Activated B cell treated with CpG ODN at 0.5 μM for 24 hours (primary cell): ENCODE data around the gene ZCCHC2. TPM values are rescaled to one million over a fixed set of nuclear protein-coding genes. Genes with fewer than 3 reads are reported as not detected.
A peak's percentile ranks its signal among the peaks of the same experiment; 100 is the strongest.

ENCODE experiments used
- ATAC-seq: fragments of 200-7000 bp; cut with Tn5 transposase; one replicate; pipeline ENCODE4 v1.10.0; 2021; ENCODE audit warnings: low read depth, mild to moderate bottlenecking, moderate library complexity
- CTCF ChIA-PET: fragments of 350-600 bp; sonication (Branson Sonifier 250); formaldehyde crosslinking; loops from one replicate; lab custom pipeline; 2021; ENCODE audit warnings: antibody characterized with exemption; lab: Charles Lee
- POLR2A ChIA-PET: fragments of 350-600 bp; sonication (Branson Sonifier 250); formaldehyde crosslinking; loops from one replicate; lab custom pipeline; 2021; ENCODE audit warnings: antibody characterized with exemption; lab: Charles Lee
- DNase-seq: peaks from one replicate; pipeline ENCODE4 v3.0.0; 2022
- H3K27ac Mint-ChIP-seq: one replicate; pipeline ENCODE4 v1.8.0; 2020; ENCODE audit warnings: mixed read lengths
- H3K27me3 Mint-ChIP-seq: one replicate; pipeline ENCODE4 v1.8.0; 2021; ENCODE audit warnings: mixed read lengths
- H3K36me3 Mint-ChIP-seq: one replicate; pipeline ENCODE4 v1.8.0; 2021; ENCODE audit warnings: low read depth, mixed read lengths
- H3K4me1 Mint-ChIP-seq: one replicate; pipeline ENCODE4 v1.8.0; 2021; ENCODE audit warnings: mixed read lengths
- H3K4me3 Mint-ChIP-seq: one replicate; pipeline ENCODE4 v1.8.0; 2020; ENCODE audit warnings: mild to moderate bottlenecking, mixed read lengths
- H3K9me3 Mint-ChIP-seq: one replicate; pipeline ENCODE4 v1.8.0; 2020; ENCODE audit warnings: mixed read lengths
- intact Hi-C: fragments of 100-400 bp; cut with micrococcal nuclease; formaldehyde crosslinking; loops from one replicate; pipeline ENCODE4 v1.15.1; 2024
- total RNA-seq: library from RNA; stranded (reverse); gene quantifications from 2 replicates; pipeline ENCODE4 v1.2.3, GENCODE V29; 2022
- TF ChIP-seq, protein P1 (sequence below): fragments of 200-600 bp; IDR thresholded peaks from one replicate; pipeline ENCODE4 v1.8.0; 2022; ENCODE audit warnings: antibody characterized with exemption, mild to moderate bottlenecking

ZCCHC2 gene
- total RNA-seq, 1 donor from 2014 or later, result 29.4 TPM

DNA sequence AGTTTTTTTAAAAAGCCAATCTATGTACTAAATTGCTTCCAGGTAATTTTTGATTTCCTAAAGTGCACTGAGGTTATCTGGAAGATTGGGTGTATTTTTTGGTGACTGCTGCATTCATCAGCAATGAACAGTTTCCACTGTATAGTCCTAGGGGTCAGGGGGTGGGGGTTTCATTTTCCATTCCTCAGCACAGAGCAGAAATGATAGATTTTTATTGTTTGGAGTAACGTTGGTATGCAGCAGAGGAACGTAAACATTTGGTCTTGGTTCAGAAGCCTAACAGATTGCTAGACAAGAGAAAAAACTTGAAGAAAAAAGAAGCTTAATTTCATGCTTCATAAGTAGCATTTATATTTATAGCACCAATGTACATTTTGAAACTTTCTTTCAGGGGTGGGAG lies 54.9 kb downstream of the ZCCHC2 start:
- DNase-seq, result no peak
- Mint-ChIP-seq H3K4me1 (peaks cover 18% of the 10 kb centered on the region), H3K27me3 (no peaks in the 10 kb centered on the region), H3K36me3 (peaks cover 72% of the 10 kb centered on the region), H3K4me3 (no peak overlapping the region), H3K9me3 (no peaks in the 10 kb centered on the region), H3K27ac (no peak overlapping the region)
- ChIA-PET POLR2A (no interaction called here), CTCF (interaction anchor here (0.9 to 2.1 kb wide), 2 partner anchors 9 to 152 kb away, joined by 3 to 10 read pairs; no protein-coding TSS in a partner anchor)
- ATAC-seq, result no peak
- intact Hi-C loops, result no loop called here
- TF ChIP-seq, protein P1, sequence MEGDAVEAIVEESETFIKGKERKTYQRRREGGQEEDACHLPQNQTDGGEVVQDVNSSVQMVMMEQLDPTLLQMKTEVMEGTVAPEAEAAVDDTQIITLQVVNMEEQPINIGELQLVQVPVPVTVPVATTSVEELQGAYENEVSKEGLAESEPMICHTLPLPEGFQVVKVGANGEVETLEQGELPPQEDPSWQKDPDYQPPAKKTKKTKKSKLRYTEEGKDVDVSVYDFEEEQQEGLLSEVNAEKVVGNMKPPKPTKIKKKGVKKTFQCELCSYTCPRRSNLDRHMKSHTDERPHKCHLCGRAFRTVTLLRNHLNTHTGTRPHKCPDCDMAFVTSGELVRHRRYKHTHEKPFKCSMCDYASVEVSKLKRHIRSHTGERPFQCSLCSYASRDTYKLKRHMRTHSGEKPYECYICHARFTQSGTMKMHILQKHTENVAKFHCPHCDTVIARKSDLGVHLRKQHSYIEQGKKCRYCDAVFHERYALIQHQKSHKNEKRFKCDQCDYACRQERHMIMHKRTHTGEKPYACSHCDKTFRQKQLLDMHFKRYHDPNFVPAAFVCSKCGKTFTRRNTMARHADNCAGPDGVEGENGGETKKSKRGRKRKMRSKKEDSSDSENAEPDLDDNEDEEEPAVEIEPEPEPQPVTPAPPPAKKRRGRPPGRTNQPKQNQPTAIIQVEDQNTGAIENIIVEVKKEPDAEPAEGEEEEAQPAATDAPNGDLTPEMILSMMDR, result no peak

DNA sequence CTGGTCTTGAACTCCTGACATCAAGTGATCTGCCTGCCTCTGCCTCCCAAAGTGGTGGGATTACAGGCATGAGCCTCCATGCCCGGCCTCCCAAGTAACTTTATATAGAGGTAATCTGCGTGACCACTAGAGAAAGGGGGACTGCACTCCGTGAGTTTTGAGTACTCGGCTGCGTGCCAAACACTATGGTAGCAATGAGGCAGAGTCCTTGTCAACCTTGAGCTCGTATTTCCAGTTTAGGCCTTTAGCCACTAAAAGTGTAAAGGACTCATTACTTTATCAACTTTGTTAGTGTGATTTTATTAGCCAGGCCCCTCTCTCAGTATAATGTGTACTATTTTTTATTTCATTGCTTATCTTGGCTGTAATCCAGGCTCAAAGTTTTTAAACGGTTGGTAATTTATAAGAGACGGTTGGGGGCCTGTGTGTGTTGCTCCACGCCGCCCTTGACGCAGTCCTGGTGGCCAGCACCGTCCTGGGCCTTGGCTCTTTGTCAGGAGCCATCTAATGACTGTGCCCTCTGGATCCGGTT lies 56.2 kb downstream of the ZCCHC2 start:
- Mint-ChIP-seq H3K27ac (no peak overlapping the region), H3K4me1 (peaks cover 26% of the 10 kb centered on the region), H3K27me3 (no peaks in the 10 kb centered on the region), H3K9me3 (no peaks in the 10 kb centered on the region), H3K36me3 (peaks cover 60% of the 10 kb centered on the region), H3K4me3 (no peak overlapping the region)
- ChIA-PET POLR2A (interaction anchor here (0.6 kb wide), 1 partner anchor 50 kb away, joined by 3 read pairs; no protein-coding TSS in a partner anchor), CTCF (interaction anchor here (1.3 kb wide), 1 partner anchor 12 kb away, joined by 3 read pairs; no protein-coding TSS in a partner anchor)
- intact Hi-C loops, result no loop called here
- DNase-seq (no peak), ATAC-seq (no peak)
- TF ChIP-seq, protein P1, result no peak

DNA sequence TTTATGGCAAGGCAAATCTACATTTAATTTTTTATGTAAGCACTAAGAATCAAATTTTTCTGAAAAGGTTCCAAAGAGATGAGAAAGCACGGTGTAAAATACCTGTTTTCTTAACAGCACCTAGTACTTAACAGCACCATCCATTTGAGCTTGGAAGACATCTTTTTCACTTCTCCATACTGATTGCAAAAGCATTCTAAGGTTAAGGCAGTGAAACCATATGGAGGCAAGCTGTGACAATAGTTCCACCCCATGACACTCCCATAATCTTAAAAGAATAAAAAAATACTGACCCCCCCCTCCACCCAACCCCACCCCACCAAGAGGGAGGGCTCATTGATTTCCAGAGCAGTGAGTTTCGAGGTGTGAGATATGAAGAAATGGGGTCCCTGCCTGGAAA lies 60.6 kb downstream of the ZCCHC2 start:
- no peak for DNase-seq
- TF ChIP-seq, protein P1, result no peak
- ATAC-seq, result no peak
- CTCF ChIA-PET, result interaction anchor here (0.8 to 2.1 kb wide), 7 partner anchors 10 to 375 kb away, joined by 3 to 9 read pairs (median 4); partner anchors contain the start of gene ZCCHC2
- Mint-ChIP-seq H3K27me3 (no peaks in the 10 kb centered on the region), H3K36me3 (peaks cover 28% of the 10 kb centered on the region), H3K9me3 (no peaks in the 10 kb centered on the region), H3K27ac (no peak overlapping the region), H3K4me3 (no peak overlapping the region), H3K4me1 (peaks cover 26% of the 10 kb centered on the region)
- POLR2A ChIA-PET, result no interaction called here
- intact Hi-C loops, result loop anchor here (5.0 kb wide), 1 partner anchor 784 kb away; the partner anchor contains the start of gene KDSR

DNA sequence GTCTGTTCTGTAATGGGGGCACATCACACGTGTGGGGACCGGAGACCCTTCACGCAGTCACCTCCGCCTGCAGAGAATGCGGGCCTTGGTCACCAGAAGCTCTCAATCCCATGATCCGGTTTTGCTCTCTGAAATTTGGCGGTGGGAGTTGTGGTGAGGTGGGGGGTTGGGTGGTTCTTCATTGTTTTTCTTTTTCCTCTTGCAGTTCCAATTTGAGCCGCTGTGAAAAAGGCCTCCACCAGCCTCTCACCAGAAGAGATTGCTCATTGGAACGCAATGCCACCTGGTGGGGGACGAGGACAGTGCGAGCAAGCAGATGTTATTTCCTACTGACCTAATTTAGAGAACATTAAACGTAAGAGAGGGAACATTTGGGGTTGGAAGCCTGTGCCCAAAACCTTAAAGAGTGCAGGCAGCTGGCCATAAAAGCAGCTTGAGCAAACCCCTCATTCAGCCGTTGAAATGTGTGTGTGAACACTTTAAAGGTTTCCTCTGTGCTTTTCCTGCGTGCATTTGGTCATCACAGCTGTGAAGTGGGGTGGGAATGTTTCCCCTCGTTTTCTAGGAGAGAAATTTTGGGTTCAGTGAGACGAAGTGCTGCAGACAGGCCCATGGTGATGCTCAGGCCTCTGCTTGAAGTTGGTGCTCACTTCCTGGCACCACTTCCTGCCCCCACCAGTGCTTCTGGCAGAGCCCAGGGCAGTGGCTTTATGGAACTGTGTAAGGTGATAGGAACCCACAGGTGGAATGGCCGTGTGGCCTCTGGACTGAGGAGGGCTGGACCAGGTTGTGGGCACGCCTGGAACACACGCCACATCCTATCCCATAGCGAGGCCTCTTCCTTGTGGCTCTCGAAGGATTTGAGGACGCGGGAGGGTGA lies 61.7 kb downstream of the ZCCHC2 start:
- peaks cover 17% of the 10 kb centered on the region for H3K36me3 Mint-ChIP-seq
- DNase-seq (peak; percentile 67), ATAC-seq (peak; percentile 96)
- CTCF ChIA-PET, result interaction anchor here (0.7 to 4.3 kb wide), 9 partner anchors 11 to 848 kb away, joined by 3 to 37 read pairs (median 4); partner anchors contain the start of gene ZCCHC2
- POLR2A ChIA-PET, result interaction anchor here (1.1 kb wide), 1 partner anchor 163 kb away, joined by 3 read pairs; no protein-coding TSS in a partner anchor
- peaks cover 26% of the 10 kb centered on the region for H3K4me1 Mint-ChIP-seq
- TF ChIP-seq, protein P1, result no peak
- intact Hi-C loops, result loop anchor here (1.0 to 5.0 kb wide), 7 partner anchors 60 to 783 kb away; partner anchors contain the start of genes KDSR, PHLPP1, PIGN and RELCH
- H3K27me3 Mint-ChIP-seq, result no peaks in the 10 kb centered on the region
- no peaks in the 10 kb centered on the region for H3K9me3 Mint-ChIP-seq
- H3K27ac Mint-ChIP-seq, result no peak overlapping the region
- no peak overlapping the region for H3K4me3 Mint-ChIP-seq
